IgD-negative memory B cell (primary cell): ENCODE data around the gene ARID5B. TPM values are rescaled to one million over a fixed set of nuclear protein-coding genes. Genes with fewer than 3 reads are reported as not detected.

Experiments
- H3K27ac Mint-ChIP-seq, 3 donors: one replicate each; pipeline ENCODE4 v1.8.0; 2020 to 2022; ENCODE audit warnings: mild to moderate bottlenecking in 3 of 3, mixed read lengths in 3 of 3, moderate library complexity in 1 of 3
- H3K27me3 Mint-ChIP-seq: one replicate; pipeline ENCODE4 v1.8.0; 2021; ENCODE audit warnings: mixed read lengths
- H3K36me3 Mint-ChIP-seq: one replicate; pipeline ENCODE4 v1.8.0; 2020; ENCODE audit warnings: mild to moderate bottlenecking, mixed read lengths
- H3K4me1 Mint-ChIP-seq, 3 donors: one replicate each; pipeline ENCODE4 v1.8.0; 2020 to 2022; ENCODE audit warnings: mixed read lengths in 3 of 3, mild to moderate bottlenecking in 1 of 3
- H3K4me3 Mint-ChIP-seq, 4 donors: one replicate each; pipeline ENCODE4 v1.8.0; 2020 to 2022; ENCODE audit warnings: mild to moderate bottlenecking in 4 of 4, mixed read lengths in 4 of 4, moderate library complexity in 3 of 4
- H3K9me3 Mint-ChIP-seq, 3 donors: one replicate each; pipeline ENCODE4 v1.8.0; 2020 to 2021; ENCODE audit warnings: mixed read lengths in 3 of 3, mild to moderate bottlenecking in 1 of 3
- polyA plus RNA-seq: library from polyadenylated mRNA; unstranded; fragments of 300-500 nt; fragmentation: Illumina TruSeq; gene quantifications from one replicate; pipeline ENCODE4 v1.2.3, GENCODE V29; 2021

The ARID5B gene
- polyA plus RNA-seq, 1 donor from 2014 or later, result 154 TPM

DNA sequence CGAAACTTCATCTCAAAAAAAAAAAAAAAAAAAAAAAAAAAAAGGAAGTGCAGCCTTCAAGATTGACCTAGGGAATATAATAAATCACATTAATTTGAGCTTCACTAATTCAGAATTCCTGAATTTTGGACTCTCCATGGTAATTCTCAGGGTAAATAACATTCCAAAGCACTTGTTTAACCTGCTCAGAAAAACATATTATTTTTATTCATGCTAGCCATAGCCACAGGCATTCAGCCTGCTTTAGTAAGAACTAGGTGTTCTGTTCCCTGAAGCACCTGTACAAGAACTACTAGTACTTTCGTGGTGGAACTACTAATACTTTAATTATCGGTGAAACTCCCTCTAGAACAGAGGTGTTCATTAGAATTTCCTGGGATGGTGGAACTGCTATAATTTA, 197.8 kb downstream of the ARID5B start:
- peaks cover 0 to 1% (median 0%) of the 10 kb centered on the region in 3 donors for H3K9me3 Mint-ChIP-seq
- peaks cover 25 to 40% (median 28%) of the 10 kb centered on the region in 3 donors for H3K4me1 Mint-ChIP-seq
- H3K27ac Mint-ChIP-seq, result peak overlapping the region in 2 of 3 donors; percentile 39 to 89
- H3K36me3 Mint-ChIP-seq, result peaks cover 3% of the 10 kb centered on the region
- no peaks in the 10 kb centered on the region for H3K27me3 Mint-ChIP-seq
- H3K4me3 Mint-ChIP-seq, result no peak overlapping the region

DNA sequence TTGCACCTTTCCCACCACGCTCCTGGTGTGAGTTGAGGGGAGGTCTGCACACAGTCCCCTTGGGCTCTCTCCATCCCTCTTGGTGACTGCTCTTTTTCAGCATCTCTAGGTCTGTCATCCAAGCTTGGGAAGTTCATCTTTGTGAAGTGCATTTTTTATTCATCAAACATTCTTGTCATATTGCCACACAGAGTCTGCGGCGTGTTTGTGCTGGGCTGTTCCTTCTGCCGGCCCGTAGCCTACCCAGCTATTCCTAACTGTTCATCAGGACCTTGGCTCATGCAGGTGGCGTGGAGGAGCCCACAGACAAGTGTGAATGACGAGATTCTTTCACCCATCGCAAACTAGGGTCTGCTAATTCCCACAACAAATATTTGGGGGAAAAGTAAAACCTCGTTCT, 202.4 kb downstream of the ARID5B start:
- H3K4me3 Mint-ChIP-seq, result no peak overlapping the region
- H3K36me3 Mint-ChIP-seq, result no peaks in the 10 kb centered on the region
- H3K27ac Mint-ChIP-seq, result no peak overlapping the region
- H3K9me3 Mint-ChIP-seq, result no peaks in the 10 kb centered on the region
- H3K4me1 Mint-ChIP-seq, result peaks cover 36 to 44% (median 38%) of the 10 kb centered on the region in 3 donors
- H3K27me3 Mint-ChIP-seq, result no peaks in the 10 kb centered on the region

DNA sequence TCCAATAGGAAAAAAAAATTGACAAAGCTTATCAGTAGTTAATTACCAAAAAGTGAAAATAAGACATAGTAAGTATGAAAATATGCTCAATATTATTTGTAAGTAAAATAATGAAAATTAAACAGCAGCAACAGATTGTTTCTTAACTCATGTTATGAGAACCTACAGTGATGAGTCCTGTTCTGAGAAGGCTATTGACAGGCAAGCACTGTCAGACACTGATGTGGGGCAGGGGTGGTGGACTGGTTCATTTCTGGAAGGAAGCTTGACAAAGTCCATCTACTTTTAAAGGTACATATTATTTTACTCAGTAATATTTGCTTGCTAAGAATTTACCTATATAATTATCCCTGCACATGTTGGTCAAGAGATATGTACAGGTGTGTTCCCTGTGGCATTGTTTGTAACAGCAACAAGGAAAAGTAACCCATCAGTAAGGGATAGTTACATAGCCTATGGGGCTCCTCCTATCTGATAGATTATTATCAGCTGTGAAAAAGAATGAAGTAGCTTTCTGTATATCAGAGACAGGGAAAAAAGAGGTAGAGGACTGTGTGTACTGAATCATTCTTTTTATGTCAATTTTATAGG, 205.5 kb downstream of the ARID5B start:
- Mint-ChIP-seq H3K27me3 (peaks cover 2% of the 10 kb centered on the region), H3K4me3 (no peak overlapping the region), H3K4me1 (peaks cover 57 to 62% (median 61%) of the 10 kb centered on the region in 3 donors), H3K27ac (no peak overlapping the region), H3K9me3 (no peaks in the 10 kb centered on the region), H3K36me3 (no peaks in the 10 kb centered on the region)

DNA sequence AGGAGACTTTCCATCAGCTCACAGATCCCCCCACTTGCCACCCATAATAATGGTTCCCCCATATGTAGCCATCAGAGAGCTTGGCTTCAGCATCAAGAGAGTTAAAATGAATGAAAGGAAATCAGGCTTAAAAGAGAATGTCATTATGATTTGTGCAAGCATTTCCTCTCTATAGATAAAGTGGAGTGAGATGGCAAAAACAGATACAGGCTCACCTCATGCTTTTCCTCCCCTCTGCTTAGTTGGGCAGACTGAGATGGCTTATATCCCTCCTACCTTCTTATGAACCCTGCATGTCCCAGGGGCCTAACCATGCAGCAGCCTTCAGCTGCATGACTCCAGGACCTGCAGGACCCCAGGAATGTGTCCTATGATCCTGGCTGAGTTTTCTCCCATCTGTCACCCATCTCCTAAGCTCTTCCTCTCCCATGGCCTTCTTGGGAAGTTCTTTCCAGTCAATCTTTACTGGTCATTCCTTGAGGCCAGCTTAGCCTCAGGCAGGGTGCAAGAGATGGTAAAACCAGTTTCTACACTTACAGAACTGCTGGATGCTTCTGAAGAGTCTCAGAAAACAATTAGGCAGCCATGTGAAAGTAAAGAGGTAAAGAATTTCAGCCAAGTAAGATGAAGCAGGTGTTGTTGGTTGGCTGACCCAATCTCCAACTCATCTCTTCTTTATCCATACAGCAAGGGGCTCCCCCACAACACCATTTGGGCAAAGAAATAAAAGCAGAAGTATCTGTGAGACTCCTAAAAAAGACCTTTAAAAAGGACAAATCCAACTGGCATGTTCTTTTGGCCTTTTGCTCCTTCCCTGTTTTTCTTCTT, 207.5 kb downstream of the ARID5B start:
- H3K27ac Mint-ChIP-seq, result peak overlapping the region; percentile 14 to 84 (median 58)
- no peaks in the 10 kb centered on the region for H3K9me3 Mint-ChIP-seq
- peaks cover 2% of the 10 kb centered on the region for H3K27me3 Mint-ChIP-seq
- peaks cover 48 to 53% (median 49%) of the 10 kb centered on the region in 3 donors for H3K4me1 Mint-ChIP-seq
- no peaks in the 10 kb centered on the region for H3K36me3 Mint-ChIP-seq
- H3K4me3 Mint-ChIP-seq, result peak overlapping the region in 3 of 4 donors; percentile 4 to 67 (median 37)

DNA sequence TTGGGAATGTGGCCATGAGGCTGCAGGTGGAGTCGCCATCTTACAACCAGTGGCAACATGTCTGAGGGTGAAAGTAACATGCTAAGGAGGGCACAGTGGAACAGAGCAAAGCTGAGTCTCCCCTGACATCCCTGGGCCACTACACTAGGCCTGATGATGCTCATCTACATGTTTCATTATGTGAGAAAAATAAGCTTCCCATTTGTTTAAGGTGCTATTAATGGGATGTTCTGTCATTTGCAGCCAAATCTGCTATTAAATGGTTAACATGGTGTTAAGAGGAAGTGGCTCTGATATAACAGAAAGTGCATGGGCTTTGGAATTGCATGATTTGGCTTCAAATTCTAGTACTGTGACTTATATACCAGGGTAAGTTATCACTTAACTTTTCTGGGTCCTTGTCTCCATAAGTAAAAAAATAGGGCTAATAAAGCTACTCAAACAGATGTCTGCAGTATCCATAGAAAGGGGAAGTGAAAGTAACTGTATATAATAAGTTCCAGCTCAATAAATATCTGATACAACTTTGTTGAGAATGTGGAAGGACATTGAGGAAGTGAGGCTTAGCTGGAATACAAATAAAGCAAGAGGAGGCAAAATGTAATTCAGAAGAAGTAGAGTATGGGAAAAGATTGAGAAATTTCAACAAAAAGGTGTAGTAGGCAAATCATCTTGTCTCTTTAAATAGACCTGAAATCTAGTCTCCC, 208.2 kb downstream of the ARID5B start:
- Mint-ChIP-seq H3K27ac (peak overlapping the region; percentile 14 to 93 (median 84)), H3K4me3 (peak overlapping the region; percentile 17 to 67 (median 28)), H3K27me3 (peaks cover 2% of the 10 kb centered on the region), H3K4me1 (peaks cover 46 to 49% (median 48%) of the 10 kb centered on the region in 3 donors), H3K9me3 (no peaks in the 10 kb centered on the region), H3K36me3 (no peaks in the 10 kb centered on the region)

DNA sequence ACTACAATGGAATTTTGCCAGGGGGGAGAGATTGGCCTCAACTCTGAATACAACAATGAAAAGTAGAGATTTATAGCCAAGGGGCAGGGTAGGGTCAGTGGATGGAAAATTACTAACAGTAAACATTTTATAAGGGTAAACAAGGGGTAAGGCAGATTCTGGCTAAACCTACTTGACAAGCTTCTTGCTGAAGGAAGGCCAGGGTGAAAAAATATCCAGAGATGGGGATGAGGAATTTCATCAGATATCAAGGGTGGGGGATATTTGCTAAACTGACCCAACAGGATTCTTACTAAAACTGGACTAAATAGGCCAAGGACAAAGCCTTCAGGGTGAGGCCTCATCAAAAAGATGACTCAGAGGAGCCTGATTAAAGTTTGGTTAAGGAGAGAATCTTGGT, 210.8 kb downstream of the ARID5B start:
- Mint-ChIP-seq H3K36me3 (peaks cover 2% of the 10 kb centered on the region), H3K27me3 (peaks cover 2% of the 10 kb centered on the region), H3K4me1 (peaks cover 31 to 37% (median 34%) of the 10 kb centered on the region in 3 donors), H3K27ac (no peak overlapping the region), H3K9me3 (no peaks in the 10 kb centered on the region), H3K4me3 (no peak overlapping the region)

DNA sequence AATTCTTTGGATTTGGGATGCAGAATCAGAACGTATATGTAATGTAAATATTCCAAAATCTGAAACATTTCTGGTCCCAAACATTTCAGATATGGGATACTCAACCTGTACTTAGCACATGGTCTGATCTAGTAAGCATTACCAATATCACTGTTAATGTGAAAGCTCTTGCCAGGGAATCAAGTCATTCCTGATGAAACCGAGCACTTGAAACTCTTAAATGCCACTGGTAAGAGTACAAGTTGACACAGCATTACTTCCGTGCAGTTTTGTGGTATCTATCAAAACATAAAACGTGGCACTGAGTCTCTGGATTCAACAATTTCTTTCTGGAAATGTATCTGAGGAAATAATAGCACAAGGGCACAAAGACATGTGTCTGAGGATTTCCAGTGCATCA, 211.5 kb downstream of the ARID5B start:
- H3K27ac Mint-ChIP-seq, result no peak overlapping the region
- peaks cover 2% of the 10 kb centered on the region for H3K36me3 Mint-ChIP-seq
- H3K27me3 Mint-ChIP-seq, result peaks cover 2% of the 10 kb centered on the region
- no peak overlapping the region for H3K4me3 Mint-ChIP-seq
- H3K9me3 Mint-ChIP-seq, result no peaks in the 10 kb centered on the region
- H3K4me1 Mint-ChIP-seq, result peaks cover 28 to 34% (median 32%) of the 10 kb centered on the region in 3 donors

DNA sequence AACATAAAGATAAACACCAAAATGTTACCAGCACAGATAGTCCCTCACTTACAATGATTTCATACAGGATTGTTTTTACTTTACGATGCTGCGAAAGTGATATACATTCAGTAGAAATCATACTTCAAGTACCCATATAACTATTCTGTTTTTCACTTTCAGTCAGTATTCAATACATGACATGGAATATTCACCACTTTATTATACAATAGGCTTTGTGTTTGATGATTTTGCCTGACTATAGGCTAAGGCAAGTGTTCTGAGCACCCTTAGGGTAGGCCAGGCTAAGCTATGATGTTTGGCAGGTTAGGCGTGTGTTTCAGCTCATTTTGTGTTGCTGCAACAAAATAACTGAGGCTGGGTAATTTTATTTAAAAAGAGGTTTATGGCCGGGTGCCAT, 212.2 kb downstream of the ARID5B start:
- Mint-ChIP-seq H3K9me3 (no peaks in the 10 kb centered on the region), H3K27ac (peak overlapping the region in 2 of 3 donors; percentile 23 to 40), H3K4me1 (peaks cover 31 to 36% (median 34%) of the 10 kb centered on the region in 3 donors), H3K27me3 (peaks cover 2% of the 10 kb centered on the region), H3K4me3 (no peak overlapping the region), H3K36me3 (peaks cover 5% of the 10 kb centered on the region)

DNA sequence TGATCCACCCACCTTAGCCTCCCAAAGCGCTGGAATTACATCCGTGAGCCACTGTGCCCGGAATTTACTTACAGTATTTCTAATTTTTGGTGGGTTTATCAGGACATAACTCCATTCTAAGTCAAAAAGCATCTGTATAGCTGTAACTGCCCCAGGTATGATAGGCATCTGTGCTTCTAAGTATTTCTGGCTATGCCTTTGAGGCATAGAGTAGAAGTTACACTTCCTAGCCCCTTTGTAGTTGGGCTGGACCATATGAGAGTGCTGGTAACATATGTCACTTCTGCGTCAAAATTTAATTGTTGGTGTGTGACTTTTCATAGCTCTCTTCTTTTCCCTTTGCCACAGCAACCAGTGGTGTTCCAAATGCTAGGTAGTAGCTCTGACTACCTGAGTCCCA, 213.8 kb downstream of the ARID5B start:
- no peaks in the 10 kb centered on the region for H3K27me3 Mint-ChIP-seq
- H3K27ac Mint-ChIP-seq, result no peak overlapping the region
- no peaks in the 10 kb centered on the region for H3K9me3 Mint-ChIP-seq
- H3K4me3 Mint-ChIP-seq, result no peak overlapping the region
- H3K4me1 Mint-ChIP-seq, result peaks cover 15 to 23% (median 18%) of the 10 kb centered on the region in 3 donors
- peaks cover 9% of the 10 kb centered on the region for H3K36me3 Mint-ChIP-seq

DNA sequence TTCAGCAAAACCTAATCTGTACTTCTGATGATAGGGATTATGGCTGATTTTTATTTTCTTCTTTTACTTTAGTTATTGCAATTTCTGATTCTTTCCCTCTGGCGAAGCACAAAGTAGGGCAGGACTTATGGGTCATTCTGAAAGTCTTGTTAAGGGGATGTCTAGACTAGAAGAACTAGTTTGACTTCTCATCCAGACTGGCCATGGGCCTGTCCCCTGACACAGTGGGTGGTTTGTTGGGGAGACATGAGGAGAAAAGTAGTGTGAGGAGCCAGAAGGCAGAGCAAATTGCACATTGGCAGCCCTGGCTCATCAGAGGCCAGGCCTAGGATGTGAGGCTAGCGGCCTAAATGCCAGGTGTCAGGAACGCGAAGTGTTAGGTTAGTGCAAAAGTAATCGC, 214.3 kb downstream of the ARID5B start:
- H3K9me3 Mint-ChIP-seq, result no peaks in the 10 kb centered on the region
- H3K4me3 Mint-ChIP-seq, result no peak overlapping the region
- peaks cover 9% of the 10 kb centered on the region for H3K36me3 Mint-ChIP-seq
- no peak overlapping the region for H3K27ac Mint-ChIP-seq
- H3K27me3 Mint-ChIP-seq, result no peaks in the 10 kb centered on the region
- peaks cover 10 to 18% (median 13%) of the 10 kb centered on the region in 3 donors for H3K4me1 Mint-ChIP-seq

DNA sequence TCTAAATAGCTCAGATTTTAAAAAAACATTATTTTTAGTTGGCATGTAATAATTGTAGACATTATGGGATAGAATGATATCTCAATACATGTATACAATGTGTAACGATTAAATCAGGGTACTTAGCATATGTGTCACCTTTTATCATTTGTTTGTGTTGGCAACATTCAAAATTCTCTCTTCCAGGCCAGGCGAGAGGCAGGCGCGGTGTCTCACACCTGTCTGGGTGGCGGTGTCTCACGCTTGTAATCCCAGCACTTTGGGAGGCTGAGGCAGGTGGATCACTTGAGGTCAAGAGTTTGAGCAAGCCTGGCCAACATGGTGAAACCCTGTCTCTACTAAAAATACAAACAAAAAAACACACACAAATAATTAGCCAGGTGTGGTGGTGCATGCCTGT, 215.4 kb downstream of the ARID5B start:
- Mint-ChIP-seq H3K9me3 (peaks cover 0 to under 1% (median 0%) of the 10 kb centered on the region in 3 donors), H3K27ac (no peak overlapping the region), H3K27me3 (no peaks in the 10 kb centered on the region), H3K4me3 (no peak overlapping the region), H3K4me1 (peaks cover 7 to 16% (median 11%) of the 10 kb centered on the region in 3 donors), H3K36me3 (peaks cover 11% of the 10 kb centered on the region)

DNA sequence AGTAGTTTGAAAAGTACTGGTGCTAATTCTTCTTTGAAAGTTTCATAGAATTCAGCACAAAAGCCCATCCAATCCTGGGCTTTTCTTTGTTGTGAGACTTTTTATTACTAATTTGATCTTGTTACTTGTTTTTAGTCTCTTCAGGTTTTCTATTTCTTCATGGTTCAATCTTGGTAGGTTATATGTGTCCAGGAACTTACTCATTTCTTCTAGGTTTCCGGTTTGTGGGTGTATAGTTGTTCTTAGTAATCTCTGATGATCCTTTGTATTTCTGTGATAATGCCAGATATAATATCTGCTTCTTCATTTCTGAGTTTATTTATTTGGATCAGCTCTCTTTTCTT, 219.7 kb downstream of the ARID5B start:
- H3K4me1 Mint-ChIP-seq, result peaks cover 5 to 13% (median 11%) of the 10 kb centered on the region in 3 donors
- H3K27ac Mint-ChIP-seq, result no peak overlapping the region

DNA sequence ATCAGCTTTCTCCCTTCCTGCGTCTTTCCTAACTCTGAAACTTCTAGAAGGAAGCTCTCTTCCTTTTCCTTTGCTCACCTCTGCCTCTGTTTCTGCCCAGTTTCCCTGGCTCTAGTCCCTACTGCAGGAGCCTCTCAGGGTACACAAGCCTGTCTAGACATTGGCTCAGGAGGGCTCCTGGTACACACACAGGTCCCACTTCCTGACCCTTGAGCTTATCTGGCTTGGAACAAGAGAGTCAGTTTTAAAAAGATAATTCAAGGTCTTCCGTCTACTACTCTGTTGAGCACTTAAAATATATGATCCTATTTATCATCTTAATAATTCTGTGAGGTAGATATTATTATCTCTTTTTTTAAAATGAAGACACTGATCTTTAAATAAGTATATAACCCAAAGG, 226.5 kb downstream of the ARID5B start:
- Mint-ChIP-seq H3K36me3 (peaks cover 8% of the 10 kb centered on the region), H3K4me3 (no peak overlapping the region), H3K9me3 (peaks cover 4 to 15% (median 5%) of the 10 kb centered on the region in 3 donors), H3K4me1 (peaks cover 0 to 4% (median 0%) of the 10 kb centered on the region in 3 donors), H3K27ac (no peak overlapping the region), H3K27me3 (no peaks in the 10 kb centered on the region)

More for the DNA sequence above, 219.7 kb downstream of the ARID5B start:
- peaks cover 11% of the 10 kb centered on the region for H3K36me3 Mint-ChIP-seq
- H3K27me3 Mint-ChIP-seq, result no peaks in the 10 kb centered on the region
- H3K4me3 Mint-ChIP-seq, result no peak overlapping the region
- peaks cover 6 to 17% (median 7%) of the 10 kb centered on the region in 3 donors for H3K9me3 Mint-ChIP-seq

DNA sequence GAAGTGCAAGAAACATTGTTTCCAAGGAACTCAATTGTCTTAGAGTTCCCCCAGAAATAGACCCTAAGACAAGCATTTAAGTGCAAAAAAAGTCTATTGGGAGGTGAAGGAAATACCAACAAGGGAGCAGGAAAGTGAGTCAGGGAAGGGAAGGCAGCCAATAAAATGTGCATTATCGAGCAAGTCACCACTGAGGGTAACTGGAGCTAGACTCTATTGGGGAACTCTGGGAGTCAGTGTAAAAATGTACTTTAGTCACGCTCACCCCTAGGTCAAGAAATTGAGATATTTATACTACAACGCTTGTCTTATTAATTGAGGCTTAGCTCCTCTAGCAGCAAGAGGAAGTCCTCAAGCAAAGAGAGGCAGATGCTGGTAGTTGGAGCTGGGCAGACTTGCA, 229.4 kb downstream of the ARID5B start:
- Mint-ChIP-seq H3K27me3 (no peaks in the 10 kb centered on the region), H3K4me3 (peak overlapping the region in 1 of 4 donors; percentile 80)

DNA sequence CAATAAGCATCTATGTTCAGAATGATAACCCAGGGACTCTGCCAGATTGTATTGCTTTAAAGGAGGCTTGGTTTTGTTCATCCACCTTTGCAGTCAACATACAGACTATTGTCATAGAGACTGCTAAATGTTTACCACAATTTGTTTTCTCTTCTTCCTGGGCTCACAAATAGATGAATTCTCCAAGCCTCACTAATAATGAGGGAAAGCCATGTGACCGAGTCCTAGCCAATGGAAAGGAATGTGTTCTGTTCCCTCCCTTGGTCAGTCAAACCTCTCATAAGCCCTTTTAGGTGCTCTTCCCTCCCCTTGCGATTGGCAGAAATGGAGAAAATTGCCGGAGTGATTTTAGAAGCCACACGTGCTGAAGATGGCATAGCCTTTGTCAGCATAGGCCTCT, 230.2 kb downstream of the ARID5B start:
- H3K27me3 Mint-ChIP-seq, result no peaks in the 10 kb centered on the region
- peaks cover 3 to 8% (median 4%) of the 10 kb centered on the region in 3 donors for H3K9me3 Mint-ChIP-seq
- peaks cover 0 to 4% (median 0%) of the 10 kb centered on the region in 3 donors for H3K4me1 Mint-ChIP-seq
- no peak overlapping the region for H3K4me3 Mint-ChIP-seq
- no peak overlapping the region for H3K27ac Mint-ChIP-seq
- peaks cover 6% of the 10 kb centered on the region for H3K36me3 Mint-ChIP-seq

More for the DNA sequence above, 229.4 kb downstream of the ARID5B start:
- peaks cover 7% of the 10 kb centered on the region for H3K36me3 Mint-ChIP-seq
- no peak overlapping the region for H3K27ac Mint-ChIP-seq
- peaks cover 3 to 8% (median 4%) of the 10 kb centered on the region in 3 donors for H3K9me3 Mint-ChIP-seq
- peaks cover 0 to 4% (median 0%) of the 10 kb centered on the region in 3 donors for H3K4me1 Mint-ChIP-seq
